HCEC 1CT (cell line): ENCODE data around the gene INO80D.
A peak's percentile ranks its signal among the peaks of the same experiment; 100 is the strongest.
"Not testable (repeated sequence)": the region's sequence is repeated elsewhere in the genome, so short reads cannot be mapped to it uniquely, and the experiment has no call there.

ENCODE experiments used
- DNase-seq: peaks from one replicate; pipeline ENCODE4 v3.0.0-alpha.2; 2017

The INO80D gene, protein sequence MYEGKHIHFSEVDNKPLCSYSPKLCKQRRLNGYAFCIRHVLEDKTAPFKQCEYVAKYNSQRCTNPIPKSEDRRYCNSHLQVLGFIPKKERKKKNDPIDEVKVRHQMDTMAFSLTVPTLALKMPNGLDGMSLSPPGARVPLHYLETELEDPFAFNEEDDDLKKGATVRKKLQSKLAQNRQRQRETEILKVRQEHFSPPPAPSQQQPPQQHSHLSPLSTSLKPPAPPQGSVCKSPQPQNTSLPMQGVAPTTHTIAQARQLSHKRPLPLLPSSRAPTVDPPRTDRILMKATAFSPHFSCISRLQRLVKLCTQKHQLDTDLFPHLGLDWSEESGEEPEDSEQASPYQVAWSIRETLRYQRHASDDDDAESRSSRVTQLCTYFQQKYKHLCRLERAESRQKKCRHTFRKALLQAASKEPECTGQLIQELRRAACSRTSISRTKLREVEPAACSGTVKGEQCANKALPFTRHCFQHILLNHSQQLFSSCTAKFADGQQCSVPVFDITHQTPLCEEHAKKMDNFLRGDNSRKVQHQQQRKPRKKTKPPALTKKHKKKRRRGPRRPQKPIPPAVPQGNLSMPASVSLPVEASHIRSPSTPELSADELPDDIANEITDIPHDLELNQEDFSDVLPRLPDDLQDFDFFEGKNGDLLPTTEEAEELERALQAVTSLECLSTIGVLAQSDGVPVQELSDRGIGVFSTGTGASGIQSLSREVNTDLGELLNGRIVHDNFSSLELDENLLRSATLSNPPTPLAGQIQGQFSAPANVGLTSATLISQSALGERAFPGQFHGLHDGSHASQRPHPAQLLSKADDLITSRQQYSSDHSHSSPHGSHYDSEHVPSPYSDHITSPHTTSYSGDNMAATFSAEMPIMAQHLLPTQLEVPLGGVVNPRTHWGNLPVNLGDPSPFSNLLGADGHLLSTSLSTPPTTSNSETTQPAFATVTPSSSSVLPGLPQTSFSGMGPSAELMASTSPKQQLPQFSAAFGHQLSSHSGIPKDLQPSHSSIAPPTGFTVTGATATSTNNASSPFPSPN

GRCh38 chr2:206085742-206086445 lies at the start of gene INO80D:
TSS of gene INO80D (minus strand) at chr2:206086174. CDS start at chr2:206063016, 23,158 bp downstream.
- DNase-seq, result peak; percentile 88

GRCh38 chr2:206127656-206128055 lies 41.7 kb upstream of the INO80D start:
- peak; percentile 15 for DNase-seq

DNA sequence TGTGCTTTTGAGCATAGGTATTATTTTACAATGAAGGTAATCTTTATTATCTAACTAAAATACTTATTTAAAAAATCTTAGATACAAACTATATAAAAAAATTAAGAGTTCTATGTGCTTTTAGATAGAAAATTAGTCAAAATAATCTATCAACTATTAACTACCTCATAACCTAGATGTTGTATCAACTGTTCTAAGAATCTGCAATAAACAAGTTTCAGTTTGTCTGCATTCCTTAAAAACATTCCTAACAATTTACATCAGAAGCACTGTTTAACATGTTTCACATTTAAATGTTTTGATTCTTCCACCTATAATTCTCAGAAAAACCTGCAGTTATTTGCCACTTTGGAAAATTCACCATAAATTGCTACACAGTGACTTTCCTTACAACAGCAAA lies 39.9 kb upstream of the INO80D start:
- no peak for DNase-seq

DNA sequence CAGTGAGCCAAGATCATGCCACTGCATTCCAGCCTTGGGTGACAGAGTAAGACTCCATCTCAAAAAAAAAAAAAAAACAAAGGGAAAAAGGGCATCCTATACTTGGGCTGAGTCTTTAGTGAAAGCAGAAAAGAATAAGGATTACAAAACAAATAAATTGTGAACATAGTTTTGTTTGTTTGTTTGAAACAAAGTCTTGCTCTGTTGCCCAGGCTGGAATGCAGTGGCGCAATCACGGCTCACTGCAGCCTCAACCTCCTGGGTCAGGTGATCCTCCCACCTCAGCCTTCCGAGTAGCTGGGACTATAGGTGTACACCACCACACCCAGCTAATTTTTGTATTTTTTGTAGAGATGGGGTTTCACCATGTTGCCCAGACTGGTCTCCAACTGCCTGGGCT lies 36.6 kb upstream of the INO80D start:
- not testable (repeated sequence) for DNase-seq

DNA sequence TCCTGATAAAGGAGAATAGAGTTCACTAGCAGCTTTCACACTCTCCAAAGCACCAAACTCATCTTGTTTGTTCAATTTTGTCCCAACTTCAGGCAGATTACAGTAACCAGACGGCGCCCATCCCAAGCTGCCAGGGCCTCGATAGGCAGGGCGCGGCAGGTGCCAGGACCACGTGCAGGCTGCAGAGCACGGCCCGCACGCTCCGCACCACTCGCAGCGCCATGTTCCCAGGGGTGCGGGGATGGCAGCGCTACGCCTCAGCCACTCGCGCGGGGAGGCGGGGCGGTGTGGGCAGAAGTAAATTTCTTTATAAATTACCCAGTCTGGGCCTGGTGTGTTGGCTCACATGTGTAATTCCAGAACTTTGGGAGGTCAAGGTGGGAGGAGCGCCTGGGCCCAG lies 30.3 kb upstream of the INO80D start:
- no peak for DNase-seq

DNA sequence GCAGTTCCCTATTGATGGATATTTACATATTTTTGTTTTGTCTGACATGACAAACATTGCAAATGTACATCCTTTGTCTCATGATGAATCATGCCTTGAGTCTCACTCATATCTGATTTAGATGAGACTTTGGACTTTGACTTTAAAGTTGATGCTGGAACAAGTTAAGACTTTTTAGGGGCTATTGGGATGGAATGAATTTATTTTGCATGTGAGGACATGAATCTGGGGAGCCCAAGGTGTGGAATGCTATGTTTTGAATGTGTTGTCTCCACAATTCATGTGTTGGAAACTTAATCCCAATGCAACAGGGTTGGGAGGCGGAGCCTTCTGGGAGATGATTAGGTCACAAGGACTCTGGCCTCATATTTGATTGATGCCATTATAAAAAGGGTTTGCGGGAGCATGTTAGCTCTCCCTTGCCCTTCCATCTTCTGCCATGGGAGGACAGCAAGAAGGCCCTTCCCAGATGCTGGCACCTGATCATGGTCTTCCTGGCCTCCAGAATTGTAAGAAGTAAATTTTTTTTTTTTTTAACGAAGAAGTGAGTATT lies 29.1 kb upstream of the INO80D start:
- no peak for DNase-seq

DNA sequence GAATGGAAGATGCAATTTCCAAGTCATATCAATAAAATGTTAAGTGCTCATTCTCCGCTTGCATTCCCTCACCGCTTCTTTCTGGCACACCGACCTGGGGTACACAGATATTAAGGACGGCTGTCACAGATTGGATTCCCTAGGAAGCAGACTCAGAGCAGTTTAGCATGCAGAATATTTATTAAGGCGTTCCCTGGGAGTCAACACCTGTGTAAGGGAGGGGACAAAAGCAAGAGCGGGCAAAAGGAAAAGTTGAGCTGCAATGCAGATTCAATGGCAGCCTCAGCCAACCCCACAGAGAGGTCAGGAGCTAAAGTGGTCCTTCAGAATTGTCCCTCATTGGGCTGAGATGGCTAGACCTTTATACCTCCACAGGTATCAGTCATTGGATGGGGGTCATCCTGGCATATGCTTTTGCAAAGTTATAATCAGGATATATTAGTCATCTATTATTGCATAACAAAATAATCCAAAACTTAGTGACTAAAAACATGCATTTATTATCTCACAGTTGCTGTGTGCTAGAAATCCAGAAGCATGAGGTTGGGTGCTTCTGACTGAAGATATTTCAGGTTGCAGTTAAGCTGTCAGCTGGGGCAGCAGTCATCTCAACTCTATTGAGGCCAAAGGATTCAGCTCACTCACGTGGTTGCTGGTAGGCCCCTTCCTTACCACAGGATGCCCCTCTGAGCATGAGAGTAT lies 27.0 kb upstream of the INO80D start:
- peak; percentile 65 for DNase-seq

- no peak for DNase-seq
Measured at GRCh38 chr2:206112108-206112507, 26.1 kb upstream of the INO80D start.

GRCh38 chr2:206108713-206109112 lies 22.7 kb upstream of the INO80D start:
- DNase-seq, result no peak

GRCh38 chr2:206105541-206105940 lies 19.6 kb upstream of the INO80D start:
- DNase-seq, result no peak

- DNase-seq, result no peak
Measured at GRCh38 chr2:206105038-206105437, 19.1 kb upstream of the INO80D start.

- not testable (repeated sequence) for DNase-seq
Measured at GRCh38 chr2:206098872-206099271, 12.9 kb upstream of the INO80D start.

DNA sequence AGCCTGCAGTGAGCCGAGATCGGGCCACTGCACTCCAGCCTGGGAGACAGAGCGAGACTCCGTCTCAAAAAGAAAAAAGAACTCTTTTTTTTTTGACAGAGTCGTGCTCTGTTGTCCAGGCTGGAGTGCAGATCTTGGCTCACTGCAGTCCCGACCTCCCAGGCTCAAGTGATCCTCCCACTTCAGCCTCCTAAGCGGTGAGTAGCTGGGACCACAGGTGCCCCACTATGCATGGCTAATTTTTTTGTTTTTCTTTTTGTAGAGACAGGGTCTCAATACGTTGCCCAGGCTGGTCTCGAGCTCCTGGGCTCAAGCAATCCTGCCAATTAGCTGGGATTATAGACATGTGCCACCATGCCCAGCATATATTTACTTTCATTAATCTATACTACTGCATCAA lies 12.5 kb upstream of the INO80D start:
- no peak for DNase-seq

GRCh38 chr2:206096876-206097275 lies 10.9 kb upstream of the INO80D start:
- DNase-seq, result no peak

DNA sequence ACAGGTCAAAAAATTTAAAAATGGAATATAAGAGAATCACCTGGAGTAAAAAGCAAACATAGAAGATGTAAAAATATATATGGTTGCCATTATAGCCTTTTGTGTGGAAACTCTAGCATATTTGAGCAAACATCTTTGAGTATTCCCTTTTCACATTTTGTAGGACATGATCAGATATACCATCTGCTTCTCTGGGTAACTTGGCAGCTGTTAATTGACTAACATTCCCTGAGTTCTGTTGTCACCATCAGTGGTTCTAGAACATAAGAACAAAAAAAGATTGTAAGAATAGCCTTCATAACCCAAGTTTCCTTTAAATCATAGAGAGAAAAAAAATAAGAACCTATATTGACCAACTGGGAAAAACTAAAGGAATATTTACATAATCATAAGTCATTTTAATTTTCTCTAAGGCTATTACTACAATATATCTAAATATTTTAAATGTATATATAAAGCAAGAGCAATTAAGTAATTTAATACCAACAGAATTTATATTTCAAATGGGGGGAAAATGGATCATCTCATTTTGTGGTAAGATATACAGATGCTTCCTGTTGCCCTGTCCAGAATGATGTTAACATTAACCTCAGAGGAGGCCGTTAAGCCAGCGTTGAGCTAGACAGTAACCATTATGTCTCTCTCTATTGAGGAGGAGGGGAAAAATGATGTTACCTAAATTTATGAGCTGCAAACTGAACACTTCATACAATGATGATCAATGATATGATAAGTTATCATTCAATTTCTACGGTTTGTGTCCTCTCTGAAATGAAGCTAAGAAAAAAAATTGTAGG lies 9.8 kb upstream of the INO80D start:
- no peak for DNase-seq

- DNase-seq, result no peak
Measured at GRCh38 chr2:206092297-206092696, 6.3 kb upstream of the INO80D start.

- no peak for DNase-seq
Measured at GRCh38 chr2:206088248-206088647, 2.3 kb upstream of the INO80D start.

GRCh38 chr2:206086716-206087350 lies 859 bp upstream of the INO80D start:
- no peak for DNase-seq

DNA sequence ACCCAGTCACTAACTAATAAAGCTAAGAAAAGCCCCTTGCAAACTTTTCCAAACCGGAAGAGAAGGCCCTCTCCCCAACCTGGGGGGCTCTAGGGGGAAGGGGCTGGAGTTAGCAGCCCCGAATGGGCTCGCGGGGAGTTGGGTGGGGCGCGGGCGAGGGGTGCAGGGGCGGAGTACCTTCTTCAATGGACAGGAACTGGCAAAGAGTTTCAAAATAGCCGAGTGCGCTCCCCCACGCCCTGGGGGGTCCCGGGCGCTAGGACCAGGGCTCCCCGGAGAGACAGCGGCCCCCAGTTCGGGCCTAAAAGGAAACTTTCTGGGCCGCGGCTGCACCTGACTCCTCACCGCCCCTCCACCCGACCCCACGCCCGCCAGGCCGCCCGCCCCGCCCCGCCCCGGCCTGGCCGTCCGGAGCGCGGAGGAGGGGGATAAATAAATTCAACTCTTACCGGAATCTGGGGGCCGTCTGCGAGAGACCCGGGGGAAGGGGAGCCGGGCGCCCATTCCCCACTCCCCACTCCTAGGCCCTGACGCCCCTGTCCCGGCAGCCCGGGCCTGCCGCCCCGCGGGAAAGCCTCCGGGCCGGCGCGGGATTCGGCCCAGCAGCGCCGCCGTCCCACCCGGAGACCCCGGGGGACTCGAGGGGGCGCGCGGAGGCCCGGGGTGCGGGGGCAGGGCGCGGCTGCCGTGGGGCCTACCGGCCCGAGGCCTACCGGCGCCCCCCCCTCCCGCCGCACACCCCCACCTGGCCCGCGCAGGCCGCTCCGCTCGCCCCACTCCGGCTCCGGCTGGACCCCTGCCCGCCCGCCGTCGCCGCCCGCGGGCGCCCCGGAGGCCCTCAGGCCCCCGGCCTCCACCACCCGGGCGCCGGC lies 868 bp downstream of the INO80D start:
- peak; percentile 11 for DNase-seq

DNA sequence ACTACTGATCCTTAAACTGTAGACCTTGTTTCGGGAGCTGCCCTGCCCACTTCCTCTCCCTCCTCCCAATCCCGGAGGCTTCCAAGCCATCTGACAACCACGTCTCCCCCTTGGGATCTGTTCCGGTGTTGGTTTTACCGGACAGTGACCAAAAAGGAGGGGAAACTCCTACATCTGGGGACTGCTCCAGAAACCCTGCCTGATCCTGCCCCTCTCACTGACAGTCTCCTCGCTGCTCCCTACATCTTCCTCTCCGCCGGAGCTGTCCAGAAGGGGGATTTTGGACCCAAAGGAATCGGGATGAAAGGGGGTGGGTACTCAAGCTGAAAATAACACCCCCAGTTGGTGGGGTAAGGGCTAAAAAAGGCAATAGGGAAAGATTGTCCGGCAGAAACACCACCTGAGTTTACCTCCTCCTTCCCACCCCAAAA lies 1.5 kb downstream of the INO80D start:
- DNase-seq, result peak; percentile 83
